Measurements from ENCODE around the gene LTC4S.

DNA sequence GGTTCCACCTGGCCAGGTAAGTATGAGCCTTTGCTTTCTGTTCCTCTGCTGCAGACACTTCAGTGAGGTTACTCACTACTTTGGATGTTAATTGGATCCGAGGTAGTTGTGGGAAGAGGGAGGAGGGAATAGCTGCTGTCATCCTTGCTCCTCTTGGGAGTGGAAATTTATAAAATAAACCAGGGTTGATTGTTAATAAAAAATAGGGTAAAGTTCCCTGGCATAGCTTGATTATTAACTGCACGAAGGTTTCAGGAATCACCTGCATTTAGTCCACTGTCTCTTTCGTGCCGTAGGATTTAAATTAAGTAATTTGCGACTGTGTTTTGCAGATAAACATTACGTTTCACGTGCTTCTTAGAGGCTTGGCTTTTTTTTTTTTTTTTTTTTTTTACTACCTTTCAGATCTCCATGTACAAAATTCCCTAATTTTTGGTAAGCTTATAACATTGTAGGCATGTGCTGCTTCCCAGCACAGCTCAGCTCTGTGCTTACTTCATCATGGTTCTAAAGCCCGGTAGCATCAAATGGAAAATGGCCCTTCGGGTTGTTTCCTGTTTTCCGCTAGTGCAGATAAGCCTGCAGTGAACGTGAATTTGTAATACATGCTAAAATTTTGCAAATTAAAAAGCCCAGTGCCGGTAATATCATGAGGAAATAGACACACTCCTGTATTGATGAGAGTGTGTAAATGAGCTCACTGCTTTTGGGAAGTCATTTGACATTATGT is 26.9 kb upstream of the LTC4S start:
- TF ChIP-seq, protein P1, sequence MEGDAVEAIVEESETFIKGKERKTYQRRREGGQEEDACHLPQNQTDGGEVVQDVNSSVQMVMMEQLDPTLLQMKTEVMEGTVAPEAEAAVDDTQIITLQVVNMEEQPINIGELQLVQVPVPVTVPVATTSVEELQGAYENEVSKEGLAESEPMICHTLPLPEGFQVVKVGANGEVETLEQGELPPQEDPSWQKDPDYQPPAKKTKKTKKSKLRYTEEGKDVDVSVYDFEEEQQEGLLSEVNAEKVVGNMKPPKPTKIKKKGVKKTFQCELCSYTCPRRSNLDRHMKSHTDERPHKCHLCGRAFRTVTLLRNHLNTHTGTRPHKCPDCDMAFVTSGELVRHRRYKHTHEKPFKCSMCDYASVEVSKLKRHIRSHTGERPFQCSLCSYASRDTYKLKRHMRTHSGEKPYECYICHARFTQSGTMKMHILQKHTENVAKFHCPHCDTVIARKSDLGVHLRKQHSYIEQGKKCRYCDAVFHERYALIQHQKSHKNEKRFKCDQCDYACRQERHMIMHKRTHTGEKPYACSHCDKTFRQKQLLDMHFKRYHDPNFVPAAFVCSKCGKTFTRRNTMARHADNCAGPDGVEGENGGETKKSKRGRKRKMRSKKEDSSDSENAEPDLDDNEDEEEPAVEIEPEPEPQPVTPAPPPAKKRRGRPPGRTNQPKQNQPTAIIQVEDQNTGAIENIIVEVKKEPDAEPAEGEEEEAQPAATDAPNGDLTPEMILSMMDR (IDR thresholded peaks at IDR 0.05), result no peak
- TF ChIP-seq POLR2A (IDR thresholded peaks at IDR 0.05) (no peak), POLR2AphosphoS5 (IDR thresholded peaks at IDR 0.05) (no peak)
